HG03521 (cell line): ENCODE data around the gene ALKBH6.

Source experiments
- ATAC-seq: cut with Tn5 transposase; IDR thresholded peaks from one replicate; pipeline ENCODE4 v1.9.1; 2021; ENCODE audit warnings: mild to moderate bottlenecking, moderate library complexity; ENCODE audit not compliant: unreplicated experiment

The ALKBH6 gene

DNA sequence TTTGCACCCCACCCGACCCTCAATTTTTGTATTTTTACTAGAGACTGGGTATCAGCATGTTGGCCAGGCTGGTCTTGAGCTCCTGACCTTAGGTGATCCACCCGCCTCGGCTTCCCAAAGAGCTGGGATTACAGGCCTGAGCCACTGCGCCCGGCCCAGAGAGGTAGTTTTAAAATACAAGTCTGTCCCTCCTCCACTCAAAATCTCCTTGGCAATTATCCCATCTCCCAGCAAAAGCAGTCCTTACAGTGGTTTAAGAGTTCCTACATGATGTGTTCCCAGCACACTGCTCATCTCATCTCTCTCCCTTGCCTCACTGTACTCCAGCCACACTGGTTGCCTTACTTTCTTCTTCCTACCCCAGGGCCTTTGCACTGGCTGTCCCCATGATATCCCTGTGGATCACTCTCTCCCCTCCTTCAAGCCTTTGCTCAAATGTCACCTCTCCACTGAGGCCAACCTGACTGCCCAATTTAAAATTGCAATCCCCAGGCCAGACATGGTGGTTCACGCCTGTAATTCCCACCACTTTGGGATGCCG lies 53.5 kb downstream of the ALKBH6 start:
- no peak for ATAC-seq

DNA sequence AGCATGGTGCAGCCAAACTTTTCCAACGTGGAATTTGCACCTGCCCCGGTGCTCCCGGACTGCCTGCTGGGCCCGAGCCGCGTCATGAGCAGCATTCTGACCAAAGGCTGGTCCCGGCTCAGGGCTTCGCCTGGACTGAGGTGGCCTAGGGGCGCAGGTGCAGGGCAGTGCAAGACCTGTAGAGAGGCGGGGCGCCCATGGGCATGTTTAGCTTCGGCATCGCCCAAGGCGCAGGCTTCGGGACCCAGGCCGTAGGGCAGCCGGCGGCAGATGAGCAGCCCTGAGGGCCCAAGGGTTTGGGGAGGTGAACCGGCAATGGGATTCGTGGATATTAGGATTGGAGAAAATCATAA lies 54.1 kb downstream of the ALKBH6 start:
- ATAC-seq: no peak
